GM18511 (cell line): Measurements from ENCODE around the gene C19orf53.
"Not testable (repeated sequence)": the region's sequence is repeated elsewhere in the genome, so short reads cannot be mapped to it uniquely, and the experiment has no call there.

Source experiments
- ATAC-seq: cut with Tn5 transposase; IDR thresholded peaks from one replicate; pipeline ENCODE4 v1.9.1; 2021; ENCODE audit warnings: mild to moderate bottlenecking, moderate library complexity; ENCODE audit not compliant: unreplicated experiment

Gene C19orf53

DNA sequence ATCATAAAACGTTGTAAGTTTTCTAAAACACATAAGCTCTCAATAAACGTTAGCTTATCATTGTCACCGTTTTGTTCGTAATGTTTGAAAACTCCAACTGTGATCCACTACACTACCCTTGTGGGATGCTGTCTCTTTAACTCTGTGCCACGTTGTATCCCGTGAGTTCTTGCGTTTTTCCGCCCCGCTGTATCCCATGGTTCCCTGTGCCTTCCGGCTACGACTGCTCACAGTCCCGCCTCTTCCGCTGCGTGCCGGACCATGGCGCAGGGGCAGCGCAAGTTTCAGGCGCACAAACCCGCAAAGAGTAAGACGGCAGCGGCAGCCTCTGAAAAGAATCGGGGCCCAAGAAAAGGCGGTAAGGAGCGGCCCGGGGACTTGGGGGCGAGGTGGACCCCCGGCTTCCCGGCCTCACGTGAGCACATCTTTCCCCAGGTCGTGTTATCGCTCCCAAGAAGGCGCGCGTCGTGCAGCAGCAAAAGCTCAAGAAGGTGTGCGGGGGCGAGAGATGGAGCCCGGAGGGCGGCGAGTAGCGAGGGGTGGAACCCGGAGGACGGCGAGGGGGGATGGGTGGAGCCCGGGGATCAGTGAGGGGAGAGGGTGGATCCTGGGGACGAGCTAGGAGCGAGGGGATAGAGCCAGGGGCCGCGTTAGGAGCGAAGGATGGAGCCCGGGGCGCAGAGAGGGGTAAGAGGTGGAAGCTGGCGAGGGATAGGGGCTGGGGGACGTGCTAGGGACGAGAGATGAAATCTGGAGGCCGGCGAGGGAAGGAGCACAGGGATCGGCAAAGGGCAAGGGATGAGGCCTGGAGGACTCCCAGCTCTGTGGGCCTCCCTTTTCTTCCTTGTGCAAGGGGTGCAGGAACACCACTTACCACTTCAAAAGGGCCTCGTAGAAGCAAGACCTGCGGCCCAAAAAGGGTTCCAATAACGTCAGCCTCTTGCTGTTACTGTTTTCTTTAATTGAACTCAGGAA lies at the start of gene C19orf53:
Gene C19orf53 (plus strand): TSS at position 240 of the 975 bp plus-strand sequence. CDS start 22 bp downstream, at position 262.
- peak; percentile 95 for ATAC-seq

DNA sequence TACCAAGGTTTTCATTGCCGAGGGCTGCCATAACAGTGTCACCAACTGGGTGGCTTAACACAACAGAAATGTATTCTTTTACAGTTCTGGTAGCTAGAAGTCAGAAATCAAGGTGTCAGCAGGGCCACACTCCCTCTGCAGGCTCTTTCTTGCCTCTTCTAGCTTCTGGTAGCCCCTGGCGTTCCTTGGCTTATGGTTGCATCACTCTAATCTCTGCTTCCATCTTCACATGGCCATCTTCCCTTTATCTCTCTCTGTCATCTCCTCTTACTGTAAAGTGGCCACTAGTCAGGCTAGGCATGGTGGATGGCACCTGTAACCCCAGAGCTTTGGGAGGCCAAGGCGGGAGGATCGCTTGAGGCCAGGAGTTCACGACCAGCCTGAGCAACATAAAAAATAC lies 47.9 kb upstream of the C19orf53 start:
- no peak for ATAC-seq

DNA sequence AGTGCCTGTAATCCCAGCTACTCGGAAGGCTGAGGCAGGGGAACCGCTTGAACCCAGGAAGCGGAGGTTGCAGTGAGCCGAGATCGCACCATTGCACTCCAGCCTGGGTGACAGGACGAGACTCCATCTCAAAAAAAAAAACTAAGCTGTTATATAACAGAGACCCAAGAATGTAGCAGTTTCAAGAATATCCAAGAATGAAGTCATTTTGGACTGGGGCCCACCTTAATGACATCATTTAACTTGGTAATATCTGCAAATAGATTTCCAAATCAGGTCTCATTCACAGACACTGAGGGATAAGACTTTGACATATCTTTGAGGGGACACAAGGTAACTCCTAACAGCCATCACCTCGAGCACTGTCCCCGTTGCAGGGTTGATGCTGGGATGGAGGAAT lies 46.5 kb upstream of the C19orf53 start:
- ATAC-seq, result no peak

DNA sequence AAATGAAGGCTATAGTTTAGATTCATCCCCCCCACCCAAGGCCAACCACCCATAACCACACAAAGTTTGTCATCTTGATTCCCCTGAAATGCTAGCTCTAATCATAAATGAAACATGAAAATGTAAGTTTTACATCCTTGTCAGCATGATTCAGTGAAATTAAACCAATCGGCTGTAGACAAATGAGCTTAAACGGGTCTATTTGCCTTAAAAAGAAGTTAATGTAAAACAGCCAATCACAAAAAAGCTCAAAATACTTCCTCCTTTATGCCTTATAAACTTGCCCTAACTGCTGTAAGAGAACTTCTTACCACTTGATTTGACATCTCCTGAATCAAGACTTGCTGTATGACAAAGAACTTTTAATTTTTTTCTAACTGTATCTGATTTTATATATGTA lies 44.4 kb upstream of the C19orf53 start:
- no peak for ATAC-seq

DNA sequence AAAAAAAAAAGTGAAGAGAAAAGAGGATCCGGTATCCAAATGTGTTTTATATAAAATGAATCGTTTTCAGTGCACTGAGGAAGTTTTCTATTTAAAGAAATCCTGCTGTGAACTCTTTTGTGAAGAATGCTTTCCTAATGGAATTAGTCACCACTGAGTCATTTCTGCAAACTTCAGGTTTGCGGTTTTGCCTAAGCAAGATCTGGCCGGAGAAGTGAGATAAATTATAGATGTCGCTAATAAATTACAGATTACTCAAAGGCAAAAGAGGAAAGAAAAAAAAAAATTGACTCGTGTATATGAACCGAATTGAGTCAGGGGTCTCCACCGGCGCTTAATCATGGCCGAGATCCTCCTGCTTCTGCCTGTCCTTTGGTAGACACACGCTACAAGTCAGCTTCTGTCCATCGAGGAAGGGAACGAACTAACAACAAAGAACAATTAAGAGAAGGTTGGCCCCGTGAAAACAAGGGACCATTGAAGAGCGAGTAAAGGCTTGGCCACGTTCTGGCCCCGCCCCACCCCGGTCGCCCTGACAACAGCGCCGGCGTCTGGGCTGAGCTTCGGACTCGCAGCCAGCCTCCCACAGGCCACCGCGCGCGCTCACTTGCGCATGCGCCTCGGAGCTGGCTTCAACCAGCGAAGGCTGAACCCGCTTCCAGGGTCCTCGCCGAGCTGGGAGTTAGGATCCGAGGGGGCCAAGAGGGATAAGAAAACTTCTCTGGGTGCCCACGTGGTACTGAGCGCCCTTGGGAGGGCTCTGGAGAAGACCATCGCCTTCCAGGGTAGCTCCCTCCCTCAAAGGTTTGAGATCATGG lies 42.9 kb upstream of the C19orf53 start:
- ATAC-seq, result peak; percentile 98

DNA sequence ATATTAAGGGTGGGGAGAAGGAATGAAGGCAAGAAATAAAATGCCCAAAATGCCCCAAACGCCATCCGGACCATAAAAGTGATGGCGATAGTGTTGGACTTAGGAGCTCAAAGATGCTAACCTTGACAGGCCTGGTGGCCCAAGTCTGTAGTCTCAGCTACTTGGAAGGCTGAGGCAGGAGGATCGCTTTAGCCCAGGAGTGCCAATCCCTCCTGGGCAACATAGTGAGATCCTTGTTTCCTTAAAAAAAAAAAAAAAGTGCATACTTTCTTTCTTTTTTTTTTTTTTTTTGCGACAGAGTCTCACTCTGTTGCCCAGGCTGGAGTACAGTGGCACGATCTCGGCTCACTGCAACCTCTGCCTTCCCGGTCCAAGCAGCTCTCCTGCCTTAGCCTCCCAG lies 41.9 kb upstream of the C19orf53 start:
- ATAC-seq, result no peak

DNA sequence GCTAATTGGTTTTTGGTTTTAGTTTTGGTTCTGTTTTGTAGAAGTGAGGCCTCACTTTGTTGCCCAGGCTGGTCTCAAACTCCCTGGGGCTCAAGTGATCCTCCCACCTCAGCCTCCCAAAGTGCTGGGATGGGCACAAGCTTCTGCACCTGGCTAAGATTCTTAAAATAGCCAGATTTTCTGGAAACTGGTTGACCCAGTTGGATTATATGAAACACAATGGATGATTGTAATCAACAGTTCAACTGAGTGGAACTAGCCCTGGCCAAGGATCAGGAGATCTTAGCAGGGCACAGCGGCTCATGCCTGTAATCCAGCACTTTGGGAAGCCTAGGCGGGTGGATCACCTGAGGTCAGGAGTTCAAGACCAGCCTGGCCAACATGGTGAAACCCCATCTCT lies 39.5 kb upstream of the C19orf53 start:
- no peak for ATAC-seq

DNA sequence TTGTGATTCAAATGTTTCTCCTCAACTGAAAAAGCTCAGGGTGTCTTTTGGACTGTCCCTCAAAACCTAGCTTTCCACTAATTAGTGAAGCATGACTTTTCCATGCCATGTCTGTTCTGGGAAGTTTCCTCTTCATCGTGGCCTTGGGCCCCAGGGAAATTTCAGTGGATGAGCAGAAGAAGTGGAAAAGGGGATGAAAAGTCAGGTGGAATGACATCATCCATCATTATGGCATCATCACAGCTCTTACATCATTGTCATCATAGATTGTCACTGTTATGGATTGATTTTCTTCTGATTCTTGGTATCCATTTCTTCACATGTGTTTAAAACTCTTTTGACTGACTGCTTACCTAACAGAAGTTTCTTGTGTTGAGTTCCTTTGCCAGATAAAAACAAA lies 36.2 kb upstream of the C19orf53 start:
- no peak for ATAC-seq

DNA sequence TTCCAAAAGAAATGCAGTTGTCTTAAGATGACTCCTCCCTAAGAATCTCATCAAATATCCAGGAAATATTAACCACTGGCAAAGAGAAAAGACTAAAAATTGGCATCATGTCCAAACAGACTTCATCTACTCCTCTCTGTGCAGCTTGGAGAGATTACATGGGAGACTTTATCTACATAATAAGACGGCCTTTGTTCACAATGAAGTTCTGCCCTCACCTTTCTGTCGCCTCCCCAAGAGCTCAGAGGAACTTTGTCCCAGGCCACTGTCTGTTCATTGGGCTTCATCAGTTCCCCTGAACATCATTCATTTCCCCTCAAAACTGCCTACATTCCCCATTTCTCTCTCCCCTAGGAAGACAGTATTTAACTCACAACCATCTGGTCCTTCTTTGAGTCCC lies 32.4 kb upstream of the C19orf53 start:
- ATAC-seq, result no peak

DNA sequence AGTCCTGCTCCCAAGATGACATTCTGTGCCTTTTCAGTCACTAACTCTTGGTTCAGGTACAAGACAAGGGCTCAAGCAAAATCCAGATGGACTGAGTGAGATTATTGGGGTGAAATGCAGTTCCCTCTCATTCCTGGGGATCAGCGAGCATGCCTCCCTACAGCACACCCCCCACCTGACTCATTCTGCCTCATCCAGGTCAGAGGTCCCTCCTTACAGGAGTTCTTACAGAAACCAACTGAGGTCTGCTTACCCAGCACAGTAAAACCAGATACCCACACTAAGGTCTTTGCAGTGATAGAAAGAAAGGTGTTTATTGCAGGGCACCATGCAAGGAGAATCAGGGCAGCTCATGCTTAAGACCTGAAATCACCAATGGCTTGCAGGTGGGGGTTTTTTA lies 31.5 kb upstream of the C19orf53 start:
- no peak for ATAC-seq

DNA sequence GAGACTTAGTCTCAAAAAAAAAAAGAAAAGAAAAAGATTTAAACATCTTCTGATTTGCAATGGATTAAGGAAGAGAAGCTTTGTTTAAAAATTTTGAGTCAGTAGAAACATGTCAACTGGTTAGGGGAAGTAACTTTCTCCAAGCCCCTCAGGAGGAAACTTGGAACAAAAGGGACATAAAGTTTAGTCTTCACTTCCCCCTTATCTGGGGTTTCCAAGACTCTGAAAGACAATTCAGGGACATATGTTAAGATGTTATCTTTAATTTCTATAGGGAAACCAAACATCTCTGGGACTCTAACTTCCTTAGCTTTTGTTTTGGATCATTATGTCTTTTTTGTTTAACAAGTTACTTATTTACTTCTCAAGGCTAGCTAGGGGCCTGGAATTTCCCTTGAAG lies 30.1 kb upstream of the C19orf53 start:
- no peak for ATAC-seq

DNA sequence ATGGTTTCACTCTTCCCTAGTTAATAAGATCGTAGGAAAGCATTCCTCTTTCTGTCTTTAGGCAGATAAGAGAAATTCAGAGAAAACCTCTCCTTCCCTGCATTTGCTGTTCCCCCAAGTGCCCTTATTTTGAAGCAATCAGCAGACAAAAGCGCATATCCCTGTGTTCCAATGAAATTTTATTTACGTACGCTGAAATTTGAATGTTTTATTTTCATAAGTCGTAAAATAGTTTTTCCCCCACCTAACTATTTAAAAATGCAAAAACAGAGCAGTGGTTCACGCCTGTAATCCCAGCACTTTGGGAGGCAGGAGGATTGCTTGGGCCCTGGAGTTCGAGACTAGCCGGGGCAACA lies 27.2 kb upstream of the C19orf53 start:
- no peak for ATAC-seq

DNA sequence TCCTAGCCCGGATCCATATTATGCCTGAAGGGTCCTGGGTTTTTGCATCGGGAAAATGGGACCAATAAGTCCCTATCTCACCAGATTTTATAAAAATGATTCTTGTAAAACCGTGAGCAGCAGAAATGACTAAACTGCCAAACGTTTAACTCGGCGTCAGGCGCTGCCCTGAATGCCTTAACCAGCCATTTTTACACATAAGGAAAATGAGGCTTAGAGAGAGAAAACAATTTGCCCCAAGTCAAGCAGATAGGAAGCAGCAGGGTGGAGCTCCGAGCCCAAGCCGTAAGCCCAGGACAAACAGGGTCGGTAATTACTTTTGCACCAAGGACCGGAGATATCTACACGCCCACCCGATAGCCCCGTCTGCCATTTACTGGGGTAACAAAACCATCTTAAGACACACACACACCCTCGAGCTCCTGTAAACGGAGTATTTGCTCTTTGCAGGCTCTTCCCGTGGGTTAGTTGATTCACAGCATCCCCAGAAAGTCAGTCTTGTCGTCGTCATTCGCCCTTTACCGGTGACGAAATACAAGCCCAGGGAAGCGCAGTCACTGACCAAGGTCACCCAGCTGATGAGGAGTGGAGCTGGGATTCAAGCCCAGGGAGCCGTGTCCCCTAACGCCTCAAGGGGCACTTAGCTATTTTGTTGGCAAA lies 26.0 kb upstream of the C19orf53 start:
- no peak for ATAC-seq

DNA sequence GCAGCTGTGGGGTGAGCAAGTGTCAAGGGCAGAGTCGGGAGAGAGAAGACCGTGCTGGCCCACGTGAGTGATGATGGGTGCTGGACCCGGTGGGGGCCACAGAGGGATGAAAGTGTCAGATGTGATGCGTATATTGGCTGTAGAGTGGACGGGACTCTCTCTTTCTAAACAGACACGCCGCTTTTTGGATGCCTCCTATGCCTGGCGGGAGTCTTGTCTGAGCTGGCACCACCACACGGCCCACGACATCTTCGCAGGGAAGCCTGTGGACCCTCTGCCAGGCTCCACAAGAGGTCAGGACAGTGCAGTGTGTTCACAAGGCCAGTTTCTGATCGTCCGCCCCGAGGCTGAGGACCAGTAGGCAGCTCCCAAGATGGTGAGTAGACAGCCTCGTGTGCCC lies 22.8 kb upstream of the C19orf53 start:
- no peak for ATAC-seq

DNA sequence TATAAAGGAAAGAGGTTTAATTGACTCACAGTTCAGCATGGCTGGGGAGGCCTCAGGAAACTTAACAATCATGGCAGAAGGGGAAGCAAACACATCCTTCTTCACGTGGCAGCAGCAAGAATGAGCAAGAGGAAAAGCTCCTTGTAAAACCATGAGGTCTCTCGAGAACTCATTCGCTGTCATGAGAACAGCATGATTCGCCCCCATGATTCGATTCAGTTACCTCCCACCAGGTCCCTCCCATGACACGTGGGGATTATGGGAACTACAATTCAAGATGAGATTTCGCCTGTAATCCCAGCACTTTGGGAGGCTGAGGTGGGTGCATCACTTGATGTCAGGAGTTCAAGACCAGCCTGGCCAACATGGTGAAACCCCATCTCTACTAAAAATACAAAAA lies 20.6 kb upstream of the C19orf53 start:
- not testable (repeated sequence) for ATAC-seq

DNA sequence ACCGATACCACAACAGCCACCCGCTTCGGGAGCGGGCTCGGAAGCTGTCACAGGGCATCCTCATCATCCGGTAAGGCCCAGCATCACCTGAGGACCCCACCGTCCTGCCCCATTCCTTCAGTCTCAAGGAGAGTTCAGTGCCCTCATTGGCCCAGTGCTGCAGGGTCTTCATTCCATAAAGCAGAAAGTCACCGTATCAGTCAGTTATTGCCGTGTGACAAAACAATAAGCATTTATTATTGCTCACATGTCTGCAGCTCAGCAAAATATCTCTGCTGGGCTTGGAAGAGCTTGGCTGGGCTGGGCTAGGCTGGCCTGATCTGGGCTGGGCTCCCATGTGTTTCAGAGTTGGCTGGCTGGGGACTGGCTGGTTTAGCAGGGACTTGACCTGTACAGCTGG lies 18.0 kb upstream of the C19orf53 start:
- ATAC-seq, result no peak

DNA sequence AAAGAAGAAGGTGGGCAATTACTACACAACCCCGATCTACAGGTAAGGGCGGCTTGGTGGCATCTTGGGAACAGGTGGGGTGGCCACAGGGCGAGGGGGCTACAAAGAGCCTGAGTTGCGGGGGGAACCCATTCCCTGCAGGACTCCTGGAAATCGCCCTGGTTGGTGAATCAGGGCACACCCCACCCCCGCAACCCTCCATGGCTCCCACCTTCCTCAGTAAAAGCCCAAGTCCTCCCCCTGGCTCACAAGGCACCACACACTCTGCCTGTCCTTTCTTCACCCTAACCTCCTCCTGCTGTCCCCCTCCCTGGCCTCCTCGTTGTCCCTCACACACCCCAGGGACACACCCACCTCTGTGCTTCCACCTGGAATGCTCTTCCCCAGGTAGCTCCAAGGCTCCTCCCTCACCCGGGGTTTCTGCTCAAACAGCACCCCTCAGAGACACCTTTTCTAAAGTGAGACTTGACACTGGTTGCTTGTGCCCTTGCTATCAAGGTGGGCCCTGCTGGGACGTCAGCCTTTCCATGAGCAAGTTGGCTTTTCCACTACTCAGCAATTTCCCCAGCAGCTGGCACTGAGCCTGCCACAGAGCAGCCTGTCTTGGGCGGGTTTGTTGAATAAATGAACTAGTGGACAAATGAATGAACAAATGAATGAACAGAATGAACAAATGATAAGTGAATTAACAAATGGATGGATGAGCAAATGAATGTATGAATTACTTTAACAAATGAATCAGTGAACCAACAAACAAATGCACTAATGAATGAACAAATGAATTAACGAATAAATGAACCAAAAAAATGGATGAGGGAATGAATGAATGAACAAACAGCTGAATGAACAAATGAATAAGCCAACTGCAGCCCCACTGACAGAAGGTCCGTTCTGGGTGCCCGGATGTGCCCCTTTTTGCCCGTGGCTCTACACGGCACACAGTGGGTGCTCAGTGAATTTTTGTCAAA lies 16.2 kb upstream of the C19orf53 start:
- no peak for ATAC-seq

DNA sequence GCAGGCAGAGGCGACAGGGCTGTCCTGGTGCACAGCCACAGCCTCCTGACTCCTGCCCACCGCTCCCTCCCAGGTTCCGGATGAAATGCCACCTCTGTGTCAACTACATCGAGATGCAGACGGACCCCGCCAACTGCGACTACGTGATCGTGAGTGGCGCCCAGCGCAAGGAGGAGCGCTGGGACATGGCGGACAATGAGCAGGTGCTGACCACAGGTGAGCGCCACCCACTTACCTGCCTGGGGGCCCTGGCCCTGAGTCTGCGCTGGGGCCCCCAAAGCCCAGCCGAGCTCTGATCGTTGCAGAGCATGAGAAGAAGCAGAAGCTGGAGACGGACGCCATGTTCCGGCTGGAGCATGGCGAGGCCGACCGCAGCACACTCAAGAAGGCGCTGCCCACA lies 15.5 kb upstream of the C19orf53 start:
- ATAC-seq, result no peak

DNA sequence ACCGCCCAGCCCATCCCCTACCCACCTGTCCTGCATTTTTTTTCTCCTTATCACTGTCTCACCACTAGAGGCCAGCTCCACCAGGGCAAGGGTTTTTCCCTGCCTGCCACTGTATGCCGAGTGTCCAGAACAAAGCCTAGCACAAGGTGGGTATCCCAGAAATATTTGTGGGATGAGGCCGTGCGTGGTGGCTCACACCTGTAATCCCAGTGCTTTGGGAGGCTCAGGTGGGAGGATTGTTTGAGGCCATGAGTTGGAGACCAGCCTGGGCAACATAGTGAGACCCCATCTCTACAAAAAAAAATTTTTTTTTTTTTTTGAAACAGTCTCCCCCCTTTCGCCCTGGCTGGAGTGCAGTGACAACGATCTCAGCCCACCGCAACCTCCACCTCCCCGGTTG lies 12.8 kb upstream of the C19orf53 start:
- no peak for ATAC-seq

DNA sequence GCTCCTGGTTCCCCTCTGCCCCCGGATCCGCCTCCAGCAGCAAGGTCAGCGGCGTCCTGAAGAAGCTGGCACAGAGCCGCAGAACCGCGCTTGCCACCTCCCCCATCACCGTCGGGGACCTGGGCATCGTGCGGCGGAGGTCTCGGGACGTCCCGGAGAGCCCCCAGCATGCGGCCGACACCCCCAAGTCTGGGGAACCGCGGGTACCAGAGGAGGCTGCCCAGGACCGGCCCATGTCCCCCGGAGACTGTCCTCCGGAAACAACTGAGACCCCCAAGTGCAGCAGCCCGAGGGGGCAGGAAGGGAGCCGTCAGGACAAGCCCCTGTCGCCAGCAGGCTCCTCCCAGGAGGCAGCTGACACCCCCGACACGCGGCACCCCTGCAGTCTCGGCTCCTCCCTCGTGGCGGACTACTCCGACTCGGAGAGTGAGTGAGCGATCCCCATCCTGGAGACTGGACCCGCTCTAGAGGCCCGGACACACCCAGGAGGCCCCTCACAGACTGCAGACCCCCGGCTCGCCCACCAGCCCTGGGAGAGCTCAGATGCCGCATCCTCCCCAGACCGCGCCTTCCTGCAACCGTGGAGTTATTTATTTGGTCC lies 11.5 kb upstream of the C19orf53 start:
- no peak for ATAC-seq
